AG08396 (cell line): ENCODE data around the gene ITGB6.

Experiments used
- DNase-seq: peaks from one replicate; pipeline ENCODE4 v3.0.0; 2012; ENCODE audit warnings: low spot score, mixed read lengths

Gene ITGB6

GRCh38 chr2:160087854-160088745 lies 112.0 kb downstream of the ITGB6 start:
- no peak for DNase-seq

GRCh38 chr2:160085662-160086061 lies 114.4 kb downstream of the ITGB6 start:
- no peak for DNase-seq

DNA sequence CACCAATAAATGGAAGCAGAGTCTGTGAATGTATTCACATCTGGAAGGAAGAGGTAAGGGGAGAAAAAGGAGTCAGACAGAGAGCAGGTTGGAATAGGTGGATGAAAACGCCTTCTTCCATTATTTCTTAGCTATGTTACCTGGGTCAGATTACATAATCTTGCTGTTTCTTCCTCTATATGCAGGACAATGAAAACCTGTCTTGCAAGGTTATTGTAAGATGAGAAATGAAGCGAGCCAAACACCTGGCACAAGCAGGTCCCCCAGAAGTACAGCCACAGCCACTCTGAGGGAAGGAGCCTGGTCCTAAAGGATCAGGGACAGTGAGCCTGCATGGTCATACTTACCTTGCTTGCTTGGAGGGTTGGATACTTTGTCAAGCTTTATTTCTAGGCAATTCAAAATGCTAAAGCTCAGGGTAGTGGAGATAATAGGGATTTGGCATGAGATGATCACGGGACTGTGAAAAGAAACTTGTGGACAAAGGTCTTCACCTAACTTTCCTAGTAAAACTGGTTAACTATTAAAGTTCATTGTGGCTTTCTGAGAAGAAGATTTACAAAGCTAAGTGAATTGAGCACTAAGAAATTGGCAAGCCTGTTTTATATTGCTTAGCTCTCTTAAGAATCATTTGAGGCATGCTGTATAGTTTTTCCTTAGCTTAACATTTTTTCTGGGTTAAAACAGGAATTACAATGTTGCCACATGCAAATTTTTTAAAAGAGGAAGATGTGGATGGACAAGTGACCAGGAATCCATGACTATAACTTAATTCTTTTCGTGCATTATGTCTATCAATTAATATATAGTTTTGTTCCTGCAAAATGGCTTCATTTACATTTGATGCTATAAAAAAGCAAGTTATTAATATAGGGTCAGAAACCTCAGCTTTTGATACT lies 121.9 kb downstream of the ITGB6 start:
- DNase-seq, result no peak

DNA sequence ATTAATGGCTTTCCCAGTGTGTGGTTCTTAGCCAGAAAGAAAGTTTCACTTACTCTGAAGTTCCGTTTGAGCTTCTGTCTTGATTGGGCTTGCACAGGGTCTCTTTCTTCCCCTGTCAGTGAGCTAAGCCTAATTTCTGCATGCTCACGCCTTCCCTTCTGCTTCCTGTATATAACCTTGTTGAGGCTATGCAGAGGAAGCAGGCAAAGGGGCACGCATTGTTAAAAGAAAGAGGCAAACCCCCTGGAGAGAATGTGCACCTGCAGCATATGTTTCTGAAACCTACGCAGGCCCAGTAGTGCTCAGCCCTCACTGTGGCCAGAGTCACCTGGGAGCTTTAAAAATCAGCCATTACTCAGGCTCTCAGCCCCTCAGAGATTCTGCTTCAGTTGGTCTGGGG lies 123.2 kb downstream of the ITGB6 start:
- DNase-seq, result no peak

- DNase-seq, result no peak
Measured at GRCh38 chr2:160076241-160076640, 123.8 kb downstream of the ITGB6 start.

DNA sequence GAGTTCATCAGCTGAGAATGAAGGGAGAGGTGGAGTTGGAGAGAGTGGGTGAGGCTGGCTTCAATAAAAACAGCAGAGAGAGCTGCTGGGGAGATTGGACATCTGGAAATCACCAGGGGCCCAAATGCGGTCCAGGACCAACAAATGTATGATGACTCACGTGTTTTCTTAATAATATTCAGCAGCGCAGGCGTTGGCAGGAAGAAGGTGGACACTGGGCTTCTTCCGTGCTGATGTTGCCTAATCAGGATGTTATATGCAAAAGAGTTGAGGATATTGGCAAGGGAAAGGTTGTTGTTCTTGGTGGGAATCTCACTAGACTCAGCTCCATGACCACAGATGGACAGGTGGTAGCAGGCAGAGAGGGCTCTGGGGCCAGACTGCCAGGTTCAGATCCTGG lies 124.9 kb downstream of the ITGB6 start:
- no peak for DNase-seq

DNA sequence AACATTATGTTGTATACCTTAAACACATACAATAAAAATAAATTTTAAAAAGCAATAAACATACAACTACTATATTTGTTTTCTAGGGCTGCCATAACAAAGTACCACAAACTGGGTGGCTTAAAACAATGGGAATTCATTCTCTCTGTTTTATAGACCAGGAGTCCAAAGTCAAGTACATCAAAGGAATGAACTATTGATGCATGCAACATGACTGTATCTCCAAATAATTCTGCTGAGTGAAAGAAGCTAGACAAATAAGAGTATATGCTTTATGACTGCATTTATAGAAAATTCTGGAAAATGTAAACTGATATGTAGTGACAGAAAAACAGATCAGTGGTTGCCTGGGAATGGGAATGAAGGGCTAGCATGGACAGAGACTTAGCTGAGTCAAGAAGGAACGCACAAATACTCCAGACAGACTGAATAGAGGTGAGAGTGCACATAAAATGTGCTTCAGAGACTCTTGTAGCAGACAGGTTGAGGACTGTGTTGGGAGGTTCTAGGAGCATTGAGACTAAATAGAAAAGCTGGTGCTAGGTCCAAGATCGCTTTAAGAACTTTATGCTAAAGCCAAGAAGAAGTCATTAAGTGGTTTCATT lies 126.7 kb downstream of the ITGB6 start:
- no peak for DNase-seq

DNA sequence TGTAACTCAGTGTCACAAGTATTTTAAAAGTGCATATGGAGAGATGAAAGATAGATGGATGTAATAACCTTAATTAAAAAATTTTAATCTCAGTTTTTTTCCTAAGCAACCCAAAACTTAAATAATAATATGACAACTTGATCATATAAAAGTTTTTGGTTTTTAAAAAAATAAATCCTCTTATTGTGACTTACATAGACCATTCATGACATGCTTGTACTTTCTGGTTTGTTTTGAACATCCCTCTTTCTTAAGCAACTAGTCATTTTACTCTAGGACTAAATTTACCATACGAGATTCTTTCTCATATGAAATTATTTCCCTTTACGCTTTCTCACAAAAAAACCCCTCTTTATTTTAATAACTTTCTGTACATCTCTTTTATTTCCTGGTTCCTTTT lies 131.2 kb downstream of the ITGB6 start:
- DNase-seq, result no peak

GRCh38 chr2:160064916-160065315 lies 135.2 kb downstream of the ITGB6 start:
- DNase-seq, result no peak

GRCh38 chr2:160063879-160064612 lies 136.0 kb downstream of the ITGB6 start:
- DNase-seq, result no peak

- DNase-seq, result no peak
Measured at GRCh38 chr2:160063271-160063670, 136.8 kb downstream of the ITGB6 start.

DNA sequence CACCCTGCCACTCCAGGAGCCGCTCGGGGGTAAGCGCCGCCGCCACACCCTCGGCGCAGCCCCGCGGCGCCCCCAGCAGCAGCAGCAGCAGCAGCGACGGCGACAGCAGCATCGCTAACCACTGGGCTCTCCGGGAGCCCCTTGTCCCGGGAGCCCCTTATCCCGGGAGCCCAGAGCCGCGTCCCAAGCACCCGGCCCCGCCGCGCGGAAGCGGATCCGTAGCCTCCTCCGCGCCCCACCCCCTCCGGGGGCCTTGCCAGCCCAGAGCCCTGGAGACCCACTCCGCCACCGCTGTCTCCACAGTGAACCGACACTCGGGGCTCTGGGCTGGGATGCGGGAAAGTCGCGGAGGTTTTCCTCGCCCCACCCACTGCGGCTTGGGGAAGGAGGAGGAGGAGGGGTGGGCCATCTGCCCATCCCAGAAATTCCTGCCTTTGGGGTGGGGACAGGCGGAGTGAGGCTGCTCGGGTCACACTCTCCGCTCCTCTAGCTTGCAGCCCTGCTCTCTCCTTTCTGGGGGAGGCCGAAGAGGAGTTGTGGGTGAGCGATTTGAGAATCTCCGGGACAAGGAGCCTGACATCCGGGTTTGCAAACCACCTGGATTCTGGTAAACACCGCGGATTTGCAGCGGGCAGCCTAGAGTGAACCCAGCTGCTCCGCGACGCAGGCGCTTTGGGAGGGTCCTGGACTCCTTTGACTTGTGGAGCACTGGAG lies 137.6 kb downstream of the ITGB6 start, which contains the start of gene PLA2R1:
Gene PLA2R1, minus strand, starts transcription at position 324 of the 714 bp plus-strand sequence. Its CDS starts 212 bp downstream, at position 112.
- peak; percentile 75 for DNase-seq

DNA sequence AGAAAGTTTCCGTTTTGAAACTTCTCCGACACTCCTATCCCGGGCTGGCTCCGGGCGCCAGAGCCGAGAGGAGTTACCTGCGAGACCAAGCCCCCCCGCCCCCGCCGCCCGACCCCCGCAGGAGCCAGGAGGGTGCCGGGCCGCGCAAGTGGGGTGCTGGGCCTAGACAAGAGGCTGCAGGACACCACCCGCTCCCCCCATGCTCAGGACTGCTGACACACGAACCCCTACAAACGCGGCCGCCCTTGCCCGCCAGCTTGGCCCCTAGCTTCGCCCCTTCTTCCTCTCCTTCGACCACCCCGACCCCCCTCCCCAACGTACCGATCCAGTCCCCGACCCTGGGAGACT lies 138.2 kb downstream of the ITGB6 start:
- DNase-seq, result peak; percentile 32

DNA sequence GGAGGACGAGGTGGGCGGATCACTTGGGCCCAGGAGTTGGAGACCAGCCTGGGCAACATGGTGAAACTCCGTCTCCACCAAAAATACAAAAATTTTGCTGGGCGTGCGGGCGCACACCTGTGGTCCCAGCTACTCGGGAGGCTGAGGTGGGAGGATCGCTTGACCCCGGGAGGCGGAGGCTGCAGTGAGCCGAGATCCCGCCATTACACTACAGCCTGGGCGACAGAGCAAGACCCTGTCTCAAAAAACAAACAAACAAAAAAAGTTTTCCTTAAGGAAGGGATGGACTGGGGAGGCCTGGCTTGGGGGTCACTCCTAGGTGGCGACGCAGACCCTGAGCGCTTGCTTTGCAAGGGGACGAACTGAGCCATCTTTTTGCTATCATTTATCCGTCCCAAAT lies 138.5 kb downstream of the ITGB6 start:
- no peak for DNase-seq

DNA sequence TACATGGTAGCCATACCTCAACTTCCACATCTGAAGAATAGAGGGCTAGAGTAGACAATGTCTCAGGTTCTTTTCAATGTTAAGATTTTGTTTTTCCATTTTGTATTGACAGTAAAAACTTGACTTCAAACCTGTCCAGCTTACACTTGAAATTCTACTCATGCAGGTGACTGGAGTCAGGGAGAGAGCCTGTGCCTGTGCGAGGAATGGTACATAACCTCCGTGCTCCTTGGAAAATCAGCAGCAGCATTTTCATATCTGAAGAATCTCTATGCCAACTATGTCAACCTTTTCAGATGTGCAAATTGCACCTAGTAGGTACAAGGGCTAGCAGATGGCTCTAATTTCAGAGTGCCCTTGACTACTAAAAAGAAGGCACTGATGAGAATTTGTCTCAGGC lies 139.8 kb downstream of the ITGB6 start:
- DNase-seq, result no peak

DNA sequence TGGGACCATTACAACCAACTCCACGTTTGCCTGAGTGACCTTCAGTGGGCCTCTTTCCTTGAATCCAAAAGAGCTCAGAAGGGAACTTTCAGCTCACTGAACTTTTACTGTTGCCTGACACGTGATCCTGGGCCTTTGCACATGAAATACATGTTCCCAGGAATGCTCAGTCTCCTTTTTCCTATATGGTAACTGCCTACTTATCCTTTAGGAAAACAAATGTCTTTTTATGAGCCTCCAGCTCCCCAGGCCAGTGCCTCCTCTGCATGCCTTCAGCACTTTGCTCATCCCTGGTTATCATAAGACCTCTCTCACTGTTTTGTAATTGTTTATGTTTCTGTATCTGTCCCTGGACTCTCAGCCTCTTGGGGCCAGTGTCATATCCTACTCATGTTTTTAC lies 142.7 kb downstream of the ITGB6 start:
- DNase-seq, result no peak

DNA sequence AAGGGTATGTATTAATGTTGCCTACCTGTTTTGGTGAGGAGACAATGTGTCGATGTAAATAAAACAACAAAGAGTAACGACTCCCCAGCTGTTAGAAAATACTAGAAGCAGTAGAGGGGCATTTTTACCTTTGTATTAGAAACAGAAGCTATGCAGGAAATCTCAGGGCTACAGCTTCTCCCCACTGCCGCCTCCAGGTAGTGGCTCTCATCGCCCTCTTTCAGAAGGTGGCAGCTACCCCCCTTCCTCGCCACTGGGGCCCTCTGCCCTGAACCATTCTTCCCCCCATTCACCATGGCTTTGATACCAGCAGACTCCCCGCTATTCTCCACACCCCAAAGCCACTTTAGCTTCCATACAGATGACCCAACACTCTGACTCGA lies 144.4 kb downstream of the ITGB6 start:
- DNase-seq, result no peak

GRCh38 chr2:160054984-160055725 lies 144.9 kb downstream of the ITGB6 start:
- no peak for DNase-seq

GRCh38 chr2:160053946-160054345 lies 146.1 kb downstream of the ITGB6 start:
- no peak for DNase-seq

- no peak for DNase-seq
Measured at GRCh38 chr2:160052531-160052930, 147.5 kb downstream of the ITGB6 start.
